GM12865 (cell line): ENCODE data around the gene PLXNB2.

Experiments used
- DNase-seq: peaks from one replicate; pipeline ENCODE4 v3.0.0; 2010; ENCODE audit warnings: low read depth
- H3K4me3 ChIP-seq: 2 replicates; pipeline ENCODE4 v1.5.1; 2011; ENCODE audit warnings: mild to moderate bottlenecking, low read depth, low read length, control low read depth
- CTCF ChIP-seq: IDR thresholded peaks from 2 replicates; pipeline ENCODE4 v1.5.1; 2011; ENCODE audit warnings: low read length, control low read depth, low read depth, inconsistent platforms; ENCODE audit not compliant: insufficient read depth; ENCODE audit errors: missing control alignments

Gene PLXNB2

GRCh38 chr22:50261615-50262459 lies 45.6 kb downstream of the PLXNB2 start, which contains the start of gene MAPK12:
MAPK12 (minus strand) TSS chr22:50261683; CDS start chr22:50261509, 174 bp downstream.
- DNase-seq, result peak; percentile 73
- no peak for TF ChIP-seq CTCF
- H3K4me3 ChIP-seq, result peak within 1 kb of the TSS; percentile 80

DNA sequence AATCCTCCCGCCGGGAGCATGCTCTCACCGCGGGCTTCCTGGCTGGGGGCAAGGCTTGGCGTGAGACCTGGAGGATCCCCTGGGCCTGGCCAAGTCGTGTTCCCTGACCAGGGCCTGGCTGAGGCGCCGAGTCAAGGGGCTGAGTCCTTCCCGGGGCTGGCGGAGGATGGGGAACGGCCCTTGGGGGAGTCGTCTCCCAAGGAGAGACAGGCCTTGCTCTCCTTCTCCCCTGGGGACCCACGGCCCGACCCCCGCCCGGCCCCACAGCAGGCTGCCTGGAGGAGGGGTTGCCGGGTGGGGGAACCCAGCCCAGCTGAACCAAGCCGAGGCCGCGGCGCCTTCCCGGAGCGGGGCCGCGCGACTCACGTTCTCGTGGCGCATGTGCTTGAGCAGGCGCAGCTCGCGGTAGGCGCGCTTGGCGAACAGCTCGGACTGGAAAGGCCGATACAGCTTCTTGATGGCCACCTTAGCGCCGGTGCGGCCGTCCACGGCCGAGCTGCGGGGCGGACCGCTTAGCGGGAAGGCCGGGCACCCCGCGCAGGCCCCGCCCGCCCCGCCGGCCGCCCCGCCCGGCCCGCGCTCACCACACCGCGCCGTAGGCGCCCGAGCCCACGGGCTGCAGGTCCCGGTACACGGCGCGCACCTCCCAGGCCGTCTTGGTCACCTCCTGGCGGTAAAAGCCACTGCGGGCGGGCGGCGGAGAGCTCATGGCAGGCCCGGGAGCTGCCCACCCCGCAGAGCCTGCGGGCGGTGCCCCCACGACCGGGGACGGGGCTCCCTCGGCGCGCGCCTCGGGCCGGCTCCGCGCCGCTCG lies 46.4 kb downstream of the PLXNB2 start:
- DNase-seq, result peak; percentile 75
- H3K4me3 ChIP-seq, result peak overlapping the region; percentile 80
- no peak for TF ChIP-seq CTCF

DNA sequence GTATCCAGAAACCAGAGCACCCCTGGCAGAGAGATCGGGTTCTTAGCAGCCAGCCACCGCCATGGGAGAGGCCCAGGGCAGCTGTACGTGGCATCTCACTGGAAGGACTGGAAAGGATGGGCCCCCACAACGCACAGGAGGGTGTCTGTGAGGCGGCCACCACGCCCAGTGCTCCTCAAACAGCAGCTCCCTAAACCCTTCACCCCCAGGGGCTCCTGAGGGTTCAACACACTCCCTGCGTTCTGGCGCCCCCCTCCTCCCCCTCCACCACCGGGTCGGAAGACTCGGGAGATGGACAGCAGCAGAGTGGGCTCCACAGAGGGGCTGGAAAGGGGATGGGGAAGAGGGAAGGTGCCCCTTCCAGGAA lies 47.0 kb downstream of the PLXNB2 start:
- TF ChIP-seq CTCF, result no peak
- no peak for DNase-seq
- H3K4me3 ChIP-seq, result peak overlapping the region; percentile 80

DNA sequence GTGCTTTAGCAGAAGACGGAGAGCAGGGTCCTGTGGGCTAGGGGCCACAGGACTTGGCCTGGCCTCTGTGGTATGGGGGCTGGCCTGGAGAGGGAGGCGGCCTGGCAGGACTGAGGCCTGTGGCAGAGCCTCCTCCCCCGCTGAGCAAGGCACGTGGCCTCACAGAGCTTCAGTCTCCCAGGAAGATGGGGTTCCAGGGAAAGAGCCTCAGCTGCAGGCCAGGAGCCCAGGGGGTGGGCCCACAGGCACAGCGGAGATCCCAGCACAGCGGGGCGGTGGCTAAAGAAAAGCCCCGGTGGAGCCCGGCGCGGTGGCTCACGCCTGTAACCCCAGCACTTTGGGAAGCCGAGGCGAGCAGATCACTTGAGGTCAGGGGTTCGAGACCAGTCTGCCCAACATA lies 48.1 kb downstream of the PLXNB2 start:
- no peak for DNase-seq
- no peak overlapping the region for H3K4me3 ChIP-seq
- no peak for TF ChIP-seq CTCF

GRCh38 chr22:50258361-50259292 lies 48.8 kb downstream of the PLXNB2 start:
- no peak for DNase-seq
- no peak for TF ChIP-seq CTCF
- H3K4me3 ChIP-seq, result no peak overlapping the region
